Measurements from ENCODE around the gene WDR82.

Gene WDR82

DNA sequence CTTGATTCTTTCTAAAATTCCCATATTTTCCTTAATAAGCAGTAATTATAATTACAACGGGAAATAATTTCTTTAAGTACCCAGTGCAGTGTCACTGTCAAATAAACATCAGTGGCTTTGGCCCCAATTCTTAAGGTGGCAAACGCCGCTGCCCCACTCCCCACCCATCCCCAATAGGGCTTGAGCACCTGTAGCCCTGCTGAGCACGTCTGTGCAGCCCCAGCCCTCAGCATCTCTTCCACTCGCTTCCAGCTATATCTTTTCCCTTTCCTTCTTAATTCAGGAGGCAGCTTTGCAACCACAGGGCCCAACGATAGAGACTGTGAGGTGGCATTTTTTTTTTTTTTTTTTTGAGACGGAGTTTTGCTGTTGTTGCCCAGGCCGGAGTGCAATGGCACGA is 23.8 kb downstream of the WDR82 start:
- DNase-seq (ENCODE audit: low read depth) = no peak

DNA sequence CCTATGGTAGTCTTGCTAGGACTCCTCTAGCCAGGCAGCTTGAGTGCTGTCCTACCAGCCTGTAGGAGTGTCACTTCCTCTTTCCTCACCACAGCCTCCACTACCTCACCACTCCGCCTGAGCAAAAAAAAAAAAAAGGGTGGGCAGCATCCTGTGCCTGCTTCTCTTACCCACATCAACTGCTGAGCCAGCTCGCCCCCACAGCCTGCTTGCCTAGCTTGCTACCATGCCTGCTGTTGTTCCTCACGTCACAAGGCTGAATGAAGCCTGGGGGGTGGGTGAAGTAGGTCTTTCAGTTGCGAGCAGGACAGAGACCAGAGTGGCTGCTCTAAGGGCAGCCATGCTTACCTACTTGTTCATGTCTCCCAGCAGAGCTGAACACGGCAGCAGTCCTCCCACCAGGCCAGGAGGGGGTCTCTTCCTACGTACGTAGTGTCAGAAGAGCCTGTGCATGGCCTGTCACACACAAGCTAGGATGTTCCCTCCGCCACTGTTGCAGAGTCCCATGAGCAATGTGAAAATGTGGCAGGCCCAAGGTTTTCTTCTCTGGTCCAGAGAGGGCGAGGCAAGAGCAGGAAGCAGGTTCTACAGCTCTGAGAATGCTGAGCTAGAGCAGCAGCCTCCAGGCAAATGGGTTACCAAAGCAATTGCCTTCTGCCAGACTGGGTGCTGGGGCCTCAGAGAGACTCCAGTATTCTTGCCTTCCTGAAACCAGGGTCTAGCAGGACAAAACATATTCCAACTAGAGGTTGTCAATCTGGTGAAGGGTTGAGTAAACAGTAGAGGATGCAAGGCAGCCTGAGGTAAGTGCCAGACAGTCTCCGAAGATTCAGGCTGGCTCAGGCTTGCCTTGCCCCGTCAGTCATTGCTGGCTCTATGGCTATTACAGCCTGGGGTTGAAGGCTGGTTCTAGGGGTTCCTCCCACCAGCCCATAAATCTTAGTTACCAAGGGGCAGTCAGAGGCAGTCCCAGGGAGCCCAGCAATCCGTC is 24.8 kb downstream of the WDR82 start:
- peak; percentile 71 for DNase-seq (ENCODE audit: low read depth)

DNA sequence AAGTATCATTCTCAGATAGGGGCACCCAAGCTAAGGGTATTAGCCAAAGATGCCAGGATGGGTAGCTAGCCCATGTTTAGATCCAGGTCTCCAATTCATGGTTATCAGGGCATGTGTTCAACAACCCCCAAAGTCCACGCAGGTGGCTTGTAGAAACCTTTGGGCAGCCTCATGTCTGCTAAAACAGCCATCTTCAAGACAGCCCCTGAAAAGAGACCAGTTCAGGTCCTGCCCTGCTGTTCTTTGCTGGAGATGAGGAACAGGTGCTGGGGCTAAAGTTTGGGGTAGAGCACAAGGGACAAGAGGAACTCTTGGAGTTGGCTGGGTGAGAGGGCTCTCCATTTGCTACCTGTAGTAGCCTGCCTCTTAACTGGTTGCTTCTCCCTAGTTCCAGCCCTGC is 28.3 kb downstream of the WDR82 start:
- no peak for DNase-seq (ENCODE audit: low read depth)

DNA sequence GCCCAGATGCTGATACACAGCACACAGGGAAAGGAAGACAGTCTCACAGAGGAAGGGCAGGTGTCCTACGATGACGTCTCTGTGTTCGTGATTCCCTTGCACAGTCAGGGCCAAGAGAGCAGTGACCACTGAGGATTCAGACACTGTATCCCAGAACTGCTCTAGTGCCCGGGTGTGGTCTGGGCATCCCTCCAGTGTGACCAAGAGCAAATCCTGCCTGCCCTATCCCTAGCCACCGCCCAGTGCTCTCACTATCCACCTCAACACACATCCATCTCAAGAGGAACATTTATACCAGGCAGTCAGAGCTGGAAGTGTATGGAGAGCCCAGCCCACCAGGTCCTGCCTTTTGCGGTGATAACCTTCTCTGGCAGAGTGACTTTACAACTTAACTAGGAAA is 28.8 kb downstream of the WDR82 start:
- no peak for DNase-seq (ENCODE audit: low read depth)

DNA sequence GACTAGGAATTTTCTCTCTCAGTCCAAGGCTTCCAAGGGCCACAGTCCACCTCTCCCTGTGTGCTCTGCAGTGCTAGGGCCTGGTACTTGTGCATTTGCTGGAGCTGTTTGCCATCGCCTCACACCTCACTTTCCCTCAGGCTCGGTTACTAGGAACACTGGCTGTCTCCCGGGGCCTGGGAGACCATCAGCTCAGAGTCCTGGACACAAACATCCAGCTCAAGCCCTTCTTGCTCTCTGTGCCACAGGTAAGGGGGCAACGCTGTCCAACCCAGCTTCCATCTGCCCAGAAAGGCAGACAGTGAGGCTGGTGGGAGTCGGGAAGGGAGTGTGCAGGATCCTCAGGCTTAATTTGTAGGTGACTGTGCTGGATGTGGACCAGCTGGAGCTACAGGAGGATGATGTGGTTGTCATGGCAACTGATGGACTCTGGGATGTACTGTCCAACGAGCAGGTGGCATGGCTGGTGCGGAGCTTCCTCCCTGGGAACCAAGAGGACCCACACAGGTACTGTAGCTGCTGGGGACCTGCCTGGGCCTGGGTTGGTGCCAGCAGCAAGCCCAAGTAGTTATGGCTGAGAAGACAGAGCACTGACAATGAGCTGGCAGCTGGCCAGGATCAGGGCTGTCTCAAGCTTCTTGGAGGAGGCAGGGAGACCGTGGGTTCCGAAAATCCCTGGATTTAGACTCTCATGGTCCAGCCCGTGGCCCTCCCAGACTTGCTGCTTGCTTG is 29.5 kb downstream of the WDR82 start:
- DNase-seq (ENCODE audit: low read depth) = no peak

DNA sequence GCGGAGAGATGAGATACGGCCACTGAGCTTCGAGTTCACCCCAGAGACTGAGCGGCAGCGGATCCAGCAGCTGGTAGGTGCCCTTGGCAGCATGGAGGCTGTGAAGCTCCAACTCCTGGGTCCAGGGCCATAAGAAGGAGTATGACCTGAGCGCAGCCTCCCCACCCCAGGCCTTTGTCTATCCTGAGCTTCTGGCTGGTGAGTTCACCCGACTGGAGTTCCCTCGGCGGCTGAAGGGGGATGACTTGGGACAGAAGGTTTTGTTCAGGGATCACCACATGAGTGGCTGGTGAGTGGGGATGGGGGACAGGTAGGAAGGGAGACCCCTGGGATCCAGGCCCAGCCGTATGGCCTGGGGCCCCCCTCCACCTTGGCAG is 30.3 kb downstream of the WDR82 start:
- no peak for DNase-seq (ENCODE audit: low read depth)

DNA sequence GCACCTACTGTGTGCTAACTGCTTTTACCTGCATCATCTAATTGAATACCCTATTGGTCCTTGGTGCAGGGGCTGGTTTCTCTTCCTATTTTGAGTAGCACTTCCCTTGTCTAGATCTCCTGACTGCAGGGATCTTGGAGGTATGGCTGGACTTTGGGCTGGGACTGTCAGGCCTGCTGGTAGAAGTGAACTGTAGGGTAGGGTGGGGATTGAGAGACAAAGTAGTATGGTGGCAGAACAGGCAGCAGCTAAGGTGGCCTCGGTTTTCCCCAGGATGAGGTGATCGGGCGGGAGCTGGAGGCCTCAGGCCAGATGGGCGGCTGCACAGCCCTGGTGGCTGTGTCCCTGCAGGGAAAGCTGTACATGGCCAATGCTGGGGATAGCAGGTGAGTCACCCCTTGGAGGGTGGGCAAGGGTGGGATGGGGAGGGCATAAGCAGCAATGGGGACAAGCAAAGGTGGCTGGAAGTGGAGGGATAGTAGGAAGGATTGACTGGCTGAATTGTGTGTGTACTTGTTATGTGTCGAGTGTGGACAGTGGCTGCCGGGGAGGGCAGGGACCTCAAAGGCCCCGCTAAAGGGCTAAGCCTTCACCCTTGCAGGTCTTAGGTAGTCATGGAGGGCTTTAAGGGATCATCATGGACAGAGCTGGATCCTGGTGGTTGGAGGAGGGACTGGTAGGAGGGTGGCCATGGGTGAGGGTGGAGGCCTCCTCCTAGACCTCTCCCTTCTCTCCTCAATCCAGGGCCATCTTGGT is 30.9 kb downstream of the WDR82 start:
- no peak for DNase-seq (ENCODE audit: low read depth)

DNA sequence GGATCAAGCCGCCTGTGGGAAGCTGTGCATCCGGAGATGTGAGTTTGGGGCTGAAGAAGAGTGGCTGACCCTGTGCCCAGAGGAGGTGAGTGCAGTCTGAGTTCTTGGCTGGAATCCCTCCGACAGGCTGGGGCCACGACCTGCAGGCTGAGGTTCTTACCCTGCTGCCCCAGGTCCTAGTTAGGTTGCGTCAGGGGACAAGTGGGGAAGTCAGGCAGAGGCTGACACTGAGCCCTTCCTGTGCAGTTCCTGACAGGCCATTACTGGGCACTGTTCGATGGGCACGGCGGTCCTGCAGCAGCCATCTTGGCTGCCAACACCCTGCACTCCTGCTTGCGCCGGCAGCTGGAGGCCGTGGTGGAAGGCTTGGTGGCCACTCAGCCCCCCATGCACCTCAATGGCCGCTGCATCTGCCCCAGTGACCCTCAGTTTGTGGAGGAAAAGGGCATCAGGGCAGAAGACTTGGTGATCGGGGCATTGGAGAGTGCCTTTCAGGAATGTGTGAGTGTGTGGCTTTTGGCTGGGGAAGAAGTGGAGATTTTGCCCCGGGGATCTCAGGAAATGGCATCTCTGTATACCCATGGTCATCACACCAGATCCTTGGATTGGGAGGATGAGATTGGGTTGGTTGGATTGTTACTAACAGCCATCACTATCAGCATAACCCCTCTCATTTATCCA is 31.6 kb downstream of the WDR82 start:
- no peak for DNase-seq (ENCODE audit: low read depth)

DNA sequence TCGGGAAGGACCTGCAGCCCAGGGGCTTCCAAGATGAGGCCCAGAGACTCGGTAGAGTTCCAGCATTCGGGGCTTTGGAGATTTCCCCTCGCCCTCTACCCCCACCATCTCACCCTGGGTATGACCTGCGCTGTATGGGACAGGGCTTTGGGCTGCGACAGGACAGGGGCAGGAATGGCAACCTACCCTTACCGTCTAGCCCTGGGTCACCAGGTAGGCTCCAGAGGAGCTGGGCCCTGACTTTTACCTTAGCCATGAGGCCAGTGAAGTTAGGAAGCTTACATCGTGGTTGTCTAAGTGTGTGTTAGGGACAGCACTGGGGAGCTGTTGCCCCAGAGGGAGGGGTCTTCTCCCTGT is 32.2 kb downstream of the WDR82 start:
- DNase-seq (ENCODE audit: low read depth) = no peak

DNA sequence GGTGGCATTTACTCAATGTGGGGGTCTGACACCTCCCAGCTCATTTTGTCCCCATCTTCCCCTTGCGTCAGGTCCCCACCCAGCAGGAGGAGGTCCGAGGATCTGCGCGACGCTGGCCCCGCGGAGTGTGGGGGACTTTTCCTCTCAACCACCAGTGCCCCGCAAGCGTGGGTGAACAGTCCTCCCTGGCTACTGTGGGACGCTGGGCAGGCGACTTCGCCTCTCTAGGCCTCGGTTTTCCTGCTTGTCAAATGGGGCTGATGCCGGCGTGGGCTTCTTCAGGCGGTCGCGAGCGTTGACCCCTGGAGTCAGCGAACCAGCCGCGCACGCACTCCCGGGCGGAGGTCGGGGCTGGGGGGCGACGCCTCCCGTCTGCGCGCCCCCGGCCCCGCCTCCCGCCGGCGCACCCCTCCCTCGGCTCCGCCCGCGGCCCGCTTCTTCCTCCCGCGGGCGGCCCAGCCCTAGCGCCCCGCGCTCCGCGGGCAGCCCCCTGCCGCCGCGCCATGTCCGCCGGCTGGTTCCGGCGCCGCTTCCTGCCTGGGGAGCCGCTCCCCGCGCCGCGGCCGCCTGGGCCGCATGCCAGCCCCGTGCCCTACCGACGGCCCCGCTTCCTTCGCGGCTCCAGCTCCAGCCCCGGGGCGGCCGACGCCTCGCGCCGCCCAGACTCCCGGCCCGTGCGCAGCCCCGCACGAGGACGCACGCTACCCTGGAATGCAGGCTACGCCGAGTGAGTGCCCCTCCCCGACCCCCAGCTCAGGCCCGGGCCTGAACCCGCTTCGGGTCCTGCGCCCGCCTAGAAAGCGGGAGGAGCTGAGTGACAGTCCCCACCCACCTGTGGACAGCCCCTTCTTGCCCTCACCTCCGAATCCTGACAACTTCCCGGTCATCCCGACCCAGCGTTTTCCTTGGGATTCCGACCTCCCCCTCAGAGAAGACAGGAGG is 32.9 kb downstream of the WDR82 start, which contains the start of gene PPM1M:
TSS of gene PPM1M (plus strand) at position 438 of the 942 bp plus-strand sequence. CDS start at position 504, 66 bp downstream.
- peak; percentile 72 for DNase-seq (ENCODE audit: low read depth)

DNA sequence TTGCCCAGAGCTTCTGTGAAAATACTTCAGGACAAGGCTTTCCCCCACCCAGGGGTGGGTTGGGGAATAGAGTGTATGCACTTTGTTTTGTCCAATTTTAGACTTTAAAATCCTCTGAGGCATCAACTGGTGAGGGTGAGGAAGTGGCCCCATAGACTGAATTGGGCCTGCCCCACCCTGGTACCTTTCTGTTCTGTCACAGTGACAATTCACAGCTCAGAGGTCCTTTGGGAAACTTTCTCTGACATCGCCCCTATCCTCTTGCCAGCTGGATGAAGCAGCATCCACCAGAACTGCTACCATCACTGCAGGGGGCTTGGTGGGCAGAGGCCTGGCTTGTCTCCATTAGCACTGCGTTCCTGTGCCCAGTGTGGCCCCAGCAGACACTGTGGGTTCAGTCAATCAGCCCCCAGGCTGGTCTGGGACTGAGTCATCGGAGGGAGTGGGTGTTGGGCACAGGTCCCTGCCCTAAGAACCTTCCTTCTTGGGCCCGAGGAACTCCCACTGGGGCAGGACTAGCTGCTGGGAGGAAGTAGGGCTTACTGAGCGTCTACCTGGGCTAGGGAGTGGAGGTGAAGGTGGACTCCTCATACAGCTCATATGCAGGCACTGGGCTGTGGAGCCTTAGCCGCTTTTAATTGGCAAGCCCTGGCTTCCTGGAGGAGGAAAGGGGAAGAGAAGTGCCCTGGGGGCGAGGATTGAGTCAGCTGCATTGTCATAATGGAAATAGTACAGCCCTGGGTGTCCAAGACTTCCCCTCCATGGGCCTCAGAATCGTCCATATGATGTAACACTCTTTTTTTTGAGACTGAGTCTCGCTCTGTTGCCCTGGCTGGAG is 34.4 kb downstream of the WDR82 start:
- no peak for DNase-seq (ENCODE audit: low read depth)

DNA sequence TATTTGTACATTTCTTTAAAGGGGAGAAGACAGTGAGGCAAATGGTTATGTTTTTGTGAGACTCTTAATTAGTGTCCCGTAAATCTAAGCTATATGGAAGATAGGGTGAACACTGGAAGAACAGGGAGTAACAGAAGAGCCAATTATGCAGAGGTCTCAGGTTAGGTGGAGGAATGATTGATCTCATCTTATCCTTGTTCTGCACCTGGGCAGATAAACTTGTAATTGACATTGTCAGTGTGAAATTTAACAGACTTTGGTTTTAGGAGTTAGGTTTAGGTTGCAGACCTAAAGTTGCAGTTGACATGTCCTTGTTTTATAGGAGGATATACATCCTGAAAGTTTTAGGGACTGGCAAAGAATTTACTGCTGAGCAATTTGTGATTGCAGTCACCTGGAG is 36.4 kb downstream of the WDR82 start:
- no peak for DNase-seq (ENCODE audit: low read depth)

DNA sequence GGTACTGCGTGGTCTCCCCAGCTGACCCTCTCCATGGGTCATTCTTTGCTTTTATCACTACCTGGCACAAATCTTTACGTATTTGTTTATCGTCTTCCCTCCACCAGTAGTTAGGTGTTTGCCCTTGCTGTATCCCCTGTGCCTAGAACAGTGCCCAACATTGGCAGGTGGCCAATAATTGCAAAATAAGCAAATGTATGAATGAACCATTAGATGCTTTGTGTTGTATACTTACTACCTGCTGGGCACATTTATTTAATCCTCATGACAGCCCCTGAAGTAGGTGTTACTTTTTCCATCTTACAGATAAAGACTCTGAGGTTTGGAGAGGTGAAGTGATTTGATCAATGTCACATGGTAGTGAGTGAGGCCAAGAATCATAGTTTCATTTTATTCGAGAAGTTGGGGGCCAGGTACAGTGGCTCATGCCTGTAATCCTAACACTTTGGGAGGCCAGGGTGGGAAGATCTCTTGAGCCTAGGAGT is 37.5 kb downstream of the WDR82 start:
- DNase-seq (ENCODE audit: low read depth) = no peak

DNA sequence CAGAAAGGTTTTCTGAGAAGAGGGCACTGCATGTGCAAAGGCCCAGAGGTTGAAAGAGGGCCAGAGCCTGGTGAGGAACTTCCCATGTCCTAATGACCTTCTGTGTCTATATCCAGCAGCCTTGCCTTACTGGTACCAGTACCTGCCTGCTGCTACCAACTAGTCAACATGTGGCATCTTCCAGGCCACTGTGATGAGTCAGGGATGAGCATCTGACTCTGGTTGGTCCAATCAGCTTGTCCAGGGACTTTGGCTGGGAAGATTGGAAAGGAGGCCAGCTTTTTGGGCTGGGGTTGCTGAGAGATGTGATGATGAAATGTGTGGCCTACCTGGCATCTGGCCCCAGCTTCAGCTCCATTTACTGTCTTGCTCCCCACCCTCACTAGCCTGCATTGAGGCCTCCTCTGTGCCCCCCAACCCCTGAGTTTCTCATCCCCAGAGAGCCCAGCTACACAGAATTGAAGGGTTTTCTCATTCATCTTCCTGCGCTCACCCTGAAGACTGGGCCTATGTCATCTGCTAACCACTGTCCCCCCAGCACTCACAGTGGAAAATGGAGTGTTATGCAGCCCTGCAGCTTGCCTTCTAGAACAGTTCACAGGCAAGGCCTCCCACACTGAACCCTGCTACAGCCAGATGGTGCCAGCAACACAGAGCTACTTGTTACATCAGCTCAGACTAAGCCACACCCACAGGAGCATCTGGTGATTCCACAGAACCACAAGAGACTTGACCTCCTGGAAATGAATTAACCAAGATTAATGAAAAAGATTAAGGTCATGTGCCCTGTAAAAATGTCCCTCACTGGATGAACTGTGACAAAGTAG is 38.2 kb downstream of the WDR82 start:
- no peak for DNase-seq (ENCODE audit: low read depth)

DNA sequence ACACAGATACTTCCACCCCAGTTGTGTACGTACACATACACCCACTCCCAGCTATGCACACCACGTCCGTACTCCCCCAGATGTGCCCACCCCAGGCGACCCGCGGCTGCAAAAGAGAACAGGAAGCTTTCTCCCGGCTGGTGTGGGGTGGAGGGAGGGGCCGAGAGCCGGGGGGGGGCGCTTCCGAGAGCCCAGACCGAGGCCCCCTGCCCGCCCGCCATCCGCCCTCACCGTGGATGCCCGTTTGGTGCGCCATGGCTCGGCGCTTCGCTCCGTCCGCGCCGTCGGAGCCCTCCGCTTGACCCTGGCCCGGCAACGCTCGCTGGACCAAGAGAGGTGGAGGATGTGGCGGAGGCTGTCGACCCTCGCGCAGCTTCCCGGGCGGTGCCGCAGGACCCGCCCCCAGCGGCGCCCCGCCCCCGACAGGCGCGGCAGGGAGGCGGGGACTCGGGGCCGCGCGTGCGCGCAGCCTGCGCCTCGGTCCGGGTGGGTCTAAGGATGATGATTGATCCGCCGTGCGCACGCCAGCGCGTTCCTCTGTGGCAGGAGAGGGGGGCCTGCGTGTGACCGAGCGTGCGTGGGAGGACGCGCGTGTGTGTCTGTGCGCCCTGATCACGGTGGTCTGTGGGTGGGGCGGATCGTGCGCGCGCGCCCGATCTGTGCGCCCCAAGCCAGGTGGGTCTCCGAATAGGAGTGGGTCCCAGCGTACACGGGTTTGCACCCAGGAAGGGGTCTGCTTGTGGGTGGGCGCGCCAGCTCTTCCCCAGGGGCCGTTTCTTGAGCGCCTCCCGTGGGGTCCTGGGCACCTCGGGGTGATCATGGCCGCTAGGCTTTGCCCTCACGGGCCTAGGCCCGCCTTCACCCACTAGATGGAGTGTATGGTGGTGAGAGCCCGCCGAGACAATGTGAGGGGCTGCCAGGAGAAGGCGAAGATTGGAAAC is 39.4 kb downstream of the WDR82 start, which contains the start of gene TWF2:
TSS of gene TWF2 (minus strand) at position 398 of the 941 bp plus-strand sequence. CDS start at position 256, 142 bp downstream.
- DNase-seq (ENCODE audit: low read depth) = peak; percentile 81

DNA sequence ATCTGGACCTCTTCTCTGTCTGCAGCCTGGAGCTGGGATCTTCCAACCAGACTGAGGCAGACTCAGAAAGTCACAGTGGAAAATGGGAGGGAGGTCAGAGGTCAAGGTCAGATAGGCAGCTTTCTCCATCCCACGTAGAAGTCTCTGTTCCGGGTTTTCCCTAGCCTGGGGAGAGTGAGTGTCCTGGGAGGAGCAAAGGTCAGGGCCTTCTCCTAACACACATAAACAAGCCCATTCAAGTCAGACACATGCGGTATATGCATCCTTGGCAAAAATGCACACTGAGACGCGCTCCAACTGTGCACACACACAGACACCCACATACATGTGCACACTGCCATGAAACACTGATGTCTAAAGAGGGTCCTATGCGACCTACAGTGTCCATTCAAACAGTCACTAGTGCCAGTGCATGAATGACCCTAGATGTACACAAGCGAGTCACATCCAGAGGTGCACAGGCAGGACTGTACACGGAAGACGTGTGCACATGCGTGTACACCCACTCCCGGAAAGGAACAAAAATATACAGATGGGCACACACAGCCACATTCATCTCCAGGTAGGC is 40.2 kb downstream of the WDR82 start:
- DNase-seq (ENCODE audit: low read depth) = no peak

DNA sequence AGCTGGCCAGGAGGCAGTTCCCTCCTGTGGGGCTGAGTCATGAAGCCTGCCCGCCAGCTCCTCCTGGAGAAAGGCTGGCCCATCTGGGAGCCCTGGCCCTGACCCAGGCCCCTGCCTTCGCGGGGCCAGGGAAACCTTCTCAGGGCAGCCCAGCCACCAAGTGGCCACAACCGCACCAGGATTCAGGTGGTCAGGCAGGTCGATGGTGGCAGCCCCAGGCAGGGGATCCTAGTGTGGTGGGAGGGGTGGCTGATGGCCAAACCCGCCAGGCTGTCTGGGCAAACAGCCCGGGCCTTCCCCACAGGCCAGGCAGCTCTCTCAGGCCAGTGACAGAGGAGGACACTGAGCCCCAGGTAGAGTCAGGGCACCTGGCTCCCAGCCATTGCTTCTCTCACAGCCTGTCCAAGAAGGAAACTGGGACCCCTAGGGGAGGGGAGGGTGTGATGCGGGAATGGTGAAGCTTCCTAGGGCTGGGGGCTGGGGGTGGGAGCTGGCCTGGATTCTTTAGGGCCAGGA is 40.7 kb downstream of the WDR82 start:
- DNase-seq (ENCODE audit: low read depth) = no peak
